ENCODE measurements around the gene RHD. TPM values are rescaled to one million over a fixed set of nuclear protein-coding genes. Genes with fewer than 3 reads are reported as not detected.
"Not testable (repeated sequence)": the region's sequence is repeated elsewhere in the genome, so short reads cannot be mapped to it uniquely, and the experiment has no call there.

The RHD gene
- 0.66 TPM in 1 of 2 replicates, not detected in the other for total RNA-seq (2014; rRNA removed; shearing (Covaris generic))

GRCh38 chr1:25272238-25272637 is at the start of gene RHD:
Gene RHD, plus strand, starts transcription at chr1:25272509. Its CDS starts 39 bp downstream, at chr1:25272548.
- not testable (repeated sequence) for DNase-seq (ENCODE audit: low spot score)

DNA sequence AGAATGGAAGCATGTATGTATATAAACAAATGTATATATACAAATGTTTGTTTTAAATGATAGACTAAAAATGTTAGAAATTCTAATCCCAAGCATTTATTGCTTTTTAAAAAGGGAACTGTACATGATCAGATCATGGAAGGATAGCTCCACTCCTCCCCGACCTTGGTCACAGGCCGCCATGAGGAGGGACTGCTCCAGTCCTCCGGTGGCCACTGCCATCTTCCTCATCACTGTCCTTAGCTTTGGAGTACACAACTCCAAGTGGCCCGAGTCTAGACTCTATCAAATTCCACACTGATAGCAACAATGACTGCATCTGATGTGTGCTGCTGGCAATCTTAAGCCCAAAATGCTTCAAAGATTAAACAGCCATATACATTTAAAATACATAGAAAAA is 49.7 kb upstream of the RHD start:
- no peak for DNase-seq (ENCODE audit: low spot score)

- no peak for DNase-seq (ENCODE audit: low spot score)
Measured at GRCh38 chr1:25223471-25223870, 48.8 kb upstream of the RHD start.

DNA sequence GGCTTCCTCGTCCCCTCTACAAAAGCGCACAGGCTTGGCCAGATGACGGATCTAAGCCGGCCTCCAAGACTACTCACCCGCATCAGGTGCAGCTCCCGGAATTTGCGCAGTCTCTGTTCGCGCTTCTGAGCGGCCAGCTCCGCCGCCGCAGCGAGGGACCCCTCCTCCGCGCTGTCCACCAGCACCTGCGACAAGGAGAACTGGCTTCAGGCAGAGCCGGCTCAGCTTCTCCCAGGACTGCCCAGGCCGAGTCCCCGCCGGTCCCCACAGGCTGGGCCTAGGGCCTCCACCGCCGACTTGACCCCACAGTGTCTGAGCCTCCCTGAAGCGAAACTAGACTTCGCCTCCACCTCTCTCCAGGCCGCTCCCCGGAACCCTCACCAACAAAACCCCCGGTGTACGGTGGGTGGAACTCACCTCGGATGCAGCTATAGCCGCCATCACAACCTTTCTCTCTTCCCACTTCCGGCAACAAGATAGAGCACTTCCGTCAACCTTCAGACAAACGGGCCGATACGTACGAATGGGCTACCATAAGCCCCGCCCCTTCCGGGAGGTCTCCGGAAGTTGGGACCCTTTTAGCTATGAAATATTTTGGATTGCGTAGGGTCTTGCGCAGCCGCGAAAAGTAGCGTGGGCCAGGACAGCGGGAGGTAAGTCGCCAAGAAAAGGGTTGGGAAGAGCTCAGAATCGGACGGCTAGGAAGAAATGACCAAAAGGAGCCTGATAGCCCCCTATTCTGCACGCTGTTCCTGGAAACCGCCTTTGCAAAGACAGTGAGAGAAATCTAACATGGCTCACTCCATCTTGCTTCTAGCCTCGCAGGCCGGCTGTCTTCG is 40.1 kb upstream of the RHD start, which contains the start of gene SYF2:
Gene SYF2 (minus strand): TSS at position 476 of the 839 bp plus-strand sequence. CDS start 35 bp downstream, at position 441.
- DNase-seq (ENCODE audit: low spot score): peak; percentile 79

DNA sequence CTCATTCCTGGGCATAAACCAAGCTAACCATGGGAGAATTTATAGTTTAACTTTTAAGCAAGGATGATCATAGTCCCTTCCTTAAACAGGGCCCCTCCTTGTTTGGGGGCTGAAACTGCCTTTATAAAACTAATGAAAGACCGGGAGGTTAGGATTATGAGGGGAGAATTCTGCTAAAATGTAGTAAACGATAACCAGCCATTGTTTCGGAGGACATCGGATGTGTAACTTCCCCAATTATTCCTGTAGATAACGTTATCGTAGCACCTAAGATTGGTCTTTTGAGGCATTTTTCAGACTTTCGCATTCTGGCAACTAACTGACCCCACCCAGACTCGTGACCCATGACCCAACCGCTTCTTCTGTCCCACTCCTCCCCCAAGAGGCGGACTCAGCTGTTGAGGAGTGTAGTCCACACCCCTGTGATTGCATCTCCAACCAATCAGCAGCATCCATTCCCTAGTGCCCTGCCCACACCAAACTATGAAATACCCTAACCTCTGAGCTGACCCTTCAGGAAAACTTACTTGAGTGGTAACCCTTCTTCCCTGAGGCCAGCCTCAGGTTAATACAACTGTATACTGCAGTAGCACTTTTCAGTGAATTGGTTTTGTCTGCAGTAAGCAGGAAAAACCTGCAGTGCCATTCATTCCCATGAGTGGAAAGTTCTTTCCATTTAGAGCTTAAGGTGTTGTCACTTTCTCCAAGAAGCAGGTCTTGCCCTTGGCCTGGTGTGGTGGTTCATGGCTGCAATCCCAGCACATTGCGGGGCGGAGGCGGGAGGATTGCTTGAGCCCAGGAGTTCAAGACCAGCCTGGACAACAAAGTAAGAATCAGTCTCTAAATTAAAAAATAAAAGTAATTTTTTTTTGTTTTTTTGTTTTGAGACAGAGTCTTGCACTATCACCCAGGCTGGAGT is 39.2 kb upstream of the RHD start:
- DNase-seq (ENCODE audit: low spot score): peak; percentile 72

- DNase-seq (ENCODE audit: low spot score): not testable (repeated sequence)
Measured at GRCh38 chr1:25235411-25235810, 36.9 kb upstream of the RHD start.

GRCh38 chr1:25236261-25236660 is 36.0 kb upstream of the RHD start:
- DNase-seq (ENCODE audit: low spot score): not testable (repeated sequence)

- no peak for DNase-seq (ENCODE audit: low spot score)
Measured at GRCh38 chr1:25238046-25238445, 34.3 kb upstream of the RHD start.

- DNase-seq (ENCODE audit: low spot score): peak; percentile 97
Measured at GRCh38 chr1:25239681-25240541, 32.4 kb upstream of the RHD start.

DNA sequence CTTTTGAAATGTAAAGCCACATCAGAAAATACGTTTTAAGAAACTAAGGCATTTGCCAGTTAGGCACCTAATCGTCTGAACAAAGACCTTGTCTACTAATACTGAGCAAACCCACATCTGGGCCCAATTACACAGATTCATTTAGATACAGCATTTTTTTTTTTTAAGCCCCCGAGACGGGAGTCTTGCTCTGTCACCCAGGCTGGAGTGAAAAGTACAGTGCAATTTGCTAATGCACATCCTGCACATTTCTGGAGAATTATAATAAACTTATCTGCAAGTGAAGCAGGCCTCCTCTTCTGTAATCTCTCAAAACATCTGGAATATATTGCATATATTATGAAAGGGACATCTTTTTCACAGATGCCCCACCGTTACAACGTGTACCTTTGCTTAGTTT is 28.4 kb upstream of the RHD start:
- no peak for DNase-seq (ENCODE audit: low spot score)

DNA sequence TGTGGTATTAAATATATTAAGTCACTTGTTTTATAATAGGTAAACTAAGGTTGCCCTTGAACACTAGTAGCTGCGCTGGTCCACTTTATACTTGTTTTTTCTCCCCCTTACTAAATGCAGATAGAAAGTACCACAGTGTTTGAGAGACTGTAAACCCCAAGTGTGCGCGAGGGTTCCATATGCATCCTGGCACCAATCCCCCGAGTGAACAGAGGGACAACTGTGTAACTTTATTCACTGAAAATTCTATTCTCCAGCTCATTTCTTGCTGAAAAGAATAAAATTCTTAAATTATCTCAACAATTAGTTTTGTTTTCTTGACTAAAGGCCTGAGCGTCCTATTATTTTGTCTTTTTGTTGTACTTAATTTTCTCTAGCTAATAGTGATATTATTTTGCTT is 26.9 kb upstream of the RHD start:
- DNase-seq (ENCODE audit: low spot score): no peak

- DNase-seq (ENCODE audit: low spot score): peak; percentile 70
Measured at GRCh38 chr1:25245809-25246599, 26.3 kb upstream of the RHD start.

DNA sequence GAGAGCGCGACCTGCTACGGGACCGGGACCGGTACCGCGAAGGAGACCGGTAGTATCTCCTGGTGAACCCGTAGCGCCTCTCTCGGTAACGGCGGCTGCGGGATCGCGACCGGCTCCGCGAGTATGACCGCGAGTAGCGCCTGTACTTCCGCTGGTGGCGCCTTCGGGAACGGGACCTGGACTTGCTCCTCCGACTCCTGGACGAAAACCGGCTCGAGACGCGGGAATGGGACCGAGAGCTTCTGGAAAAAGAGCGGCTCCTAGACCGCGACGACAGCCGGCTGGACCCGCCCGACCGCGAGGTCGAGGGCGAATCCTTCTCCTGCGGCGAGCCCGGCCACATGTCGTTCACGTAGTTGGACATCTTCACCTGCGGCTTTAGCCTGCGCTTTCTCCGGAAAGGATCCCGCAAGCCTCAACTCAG is 25.7 kb upstream of the RHD start:
- DNase-seq (ENCODE audit: low spot score): no peak

- DNase-seq (ENCODE audit: low spot score): peak; percentile 99
Measured at GRCh38 chr1:25247024-25247828, 25.1 kb upstream of the RHD start, which contains the start of gene RSRP1. Gene RSRP1, minus strand, starts transcription at chr1:25247454. Its CDS starts 491 bp downstream, at chr1:25246963.

- DNase-seq (ENCODE audit: low spot score): no peak
Measured at GRCh38 chr1:25247829-25248754, 24.2 kb upstream of the RHD start.

DNA sequence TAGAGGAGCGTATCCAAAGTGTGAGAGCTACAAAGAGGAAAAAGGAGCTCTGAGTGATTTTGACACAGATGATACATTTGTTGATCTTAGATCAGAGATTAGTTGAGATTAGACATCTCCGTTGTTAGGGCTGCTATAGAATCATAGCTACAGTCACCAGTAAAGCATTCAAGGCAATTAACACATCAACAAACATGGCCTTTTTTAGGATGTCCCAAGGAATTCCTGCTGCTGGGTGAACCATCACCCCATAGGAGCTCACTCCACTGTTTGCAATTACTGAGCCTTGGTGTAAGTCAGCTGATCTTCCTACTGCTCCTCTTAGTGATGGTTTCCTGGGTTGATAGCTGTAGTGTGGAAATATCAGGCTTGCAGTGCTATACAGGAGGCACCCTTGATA is 18.4 kb upstream of the RHD start:
- no peak for DNase-seq (ENCODE audit: low spot score)

- no peak for DNase-seq (ENCODE audit: low spot score)
Measured at GRCh38 chr1:25255706-25256577, 16.4 kb upstream of the RHD start.
